AG09309 (cell line): ENCODE results near the gene IFI27L2.

Experiments used
- DNase-seq: peaks from one replicate; pipeline ENCODE4 v3.0.0-alpha.2; 2010; ENCODE audit warnings: low read depth
- H3K4me3 ChIP-seq: 2 replicates; pipeline ENCODE4 v1.5.1; 2011; ENCODE audit warnings: mild to moderate bottlenecking, low read depth, low read length, moderate library complexity; ENCODE audit not compliant: control insufficient read depth
- CTCF ChIP-seq: IDR thresholded peaks from 2 replicates; pipeline ENCODE4 v1.5.1; 2011; ENCODE audit warnings: mild to moderate bottlenecking, low read depth, low read length, inconsistent platforms; ENCODE audit not compliant: insufficient read depth, control insufficient read depth; ENCODE audit errors: missing control alignments

Gene IFI27L2

GRCh38 chr14:94115631-94116030 is 13.8 kb downstream of the IFI27L2 start:
- H3K4me3 ChIP-seq = no peak overlapping the region
- TF ChIP-seq CTCF = no peak
- DNase-seq = no peak

GRCh38 chr14:94115058-94115591 is 14.3 kb downstream of the IFI27L2 start:
- no peak for TF ChIP-seq CTCF
- no peak overlapping the region for H3K4me3 ChIP-seq
- DNase-seq = no peak

GRCh38 chr14:94114589-94115057 is 14.8 kb downstream of the IFI27L2 start:
- no peak for DNase-seq
- H3K4me3 ChIP-seq = no peak overlapping the region
- TF ChIP-seq CTCF = no peak

GRCh38 chr14:94113908-94114588 is 15.4 kb downstream of the IFI27L2 start:
- no peak for TF ChIP-seq CTCF
- DNase-seq = no peak

DNA sequence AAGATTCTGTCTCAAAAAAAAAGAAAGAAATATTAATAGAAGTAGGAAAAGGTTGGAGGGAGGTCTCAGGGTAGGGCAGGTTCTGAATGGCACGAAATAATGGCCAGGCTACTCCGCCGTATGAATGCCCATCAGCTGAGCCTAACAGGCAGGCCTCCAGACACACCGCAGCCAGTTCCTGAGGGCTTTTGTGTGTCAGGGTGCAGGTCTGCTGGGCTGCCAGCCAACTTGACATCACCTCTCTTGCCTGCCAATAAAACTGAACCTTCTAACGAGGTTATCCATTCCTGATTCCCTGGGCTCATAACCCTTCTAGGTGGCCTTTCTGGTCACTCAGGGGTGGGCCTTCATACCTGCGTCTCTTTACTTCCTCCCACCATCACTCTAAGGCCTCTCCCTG is 15.9 kb downstream of the IFI27L2 start:
- no peak overlapping the region for H3K4me3 ChIP-seq
- DNase-seq = no peak
- no peak for TF ChIP-seq CTCF

More at GRCh38 chr14:94113908-94114588, 15.4 kb downstream of the IFI27L2 start:
- H3K4me3 ChIP-seq = no peak overlapping the region

DNA sequence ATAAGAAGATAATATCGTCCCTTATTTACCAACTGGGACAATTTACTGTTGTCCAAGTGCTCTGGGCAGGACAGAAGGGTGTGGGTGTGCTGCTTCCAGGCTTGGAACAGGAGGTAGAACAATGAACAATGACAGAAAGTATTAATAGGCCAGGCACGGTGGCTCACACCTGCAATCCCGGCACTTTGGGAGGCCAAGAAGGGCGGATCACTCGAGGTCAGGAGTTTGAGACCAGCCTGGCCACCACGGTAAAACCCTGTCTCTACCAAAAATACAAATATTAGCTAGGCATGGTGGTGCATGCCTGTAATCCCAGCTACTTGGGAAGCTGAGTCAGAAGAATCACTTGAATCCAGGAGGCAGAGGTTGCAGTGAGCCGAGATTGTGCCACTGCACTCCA is 16.3 kb downstream of the IFI27L2 start:
- H3K4me3 ChIP-seq = no peak overlapping the region
- no peak for DNase-seq
- no peak for TF ChIP-seq CTCF

DNA sequence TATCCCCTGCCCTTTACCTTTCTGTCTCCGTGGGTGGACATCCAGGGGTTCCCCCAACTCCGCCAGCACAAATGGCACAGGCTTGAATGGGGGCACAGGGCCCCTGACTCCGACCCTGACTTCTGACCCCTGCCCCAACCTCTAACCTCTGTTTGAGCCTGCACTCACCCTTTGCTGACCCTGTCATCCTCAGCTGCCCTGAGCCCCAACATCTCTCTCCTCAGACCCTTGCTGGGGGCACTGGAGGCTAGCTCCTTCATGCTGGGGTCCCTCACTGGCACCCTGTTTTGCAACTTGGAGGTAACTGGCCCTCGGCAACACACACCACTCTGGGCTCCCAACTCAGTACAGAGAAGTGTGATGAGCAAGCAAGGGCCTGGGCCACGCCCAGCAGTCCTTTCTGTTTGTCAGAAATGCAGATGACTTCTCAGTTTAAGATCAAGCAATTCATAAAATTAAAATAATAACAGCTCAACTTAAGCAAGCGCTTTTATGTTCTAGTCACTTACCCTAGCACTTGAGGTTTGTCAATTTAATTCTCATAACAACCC is 16.8 kb downstream of the IFI27L2 start:
- no peak for TF ChIP-seq CTCF
- no peak overlapping the region for H3K4me3 ChIP-seq
- DNase-seq = no peak
